Measurements from ENCODE around the gene SLC35F1.

Gene SLC35F1

DNA sequence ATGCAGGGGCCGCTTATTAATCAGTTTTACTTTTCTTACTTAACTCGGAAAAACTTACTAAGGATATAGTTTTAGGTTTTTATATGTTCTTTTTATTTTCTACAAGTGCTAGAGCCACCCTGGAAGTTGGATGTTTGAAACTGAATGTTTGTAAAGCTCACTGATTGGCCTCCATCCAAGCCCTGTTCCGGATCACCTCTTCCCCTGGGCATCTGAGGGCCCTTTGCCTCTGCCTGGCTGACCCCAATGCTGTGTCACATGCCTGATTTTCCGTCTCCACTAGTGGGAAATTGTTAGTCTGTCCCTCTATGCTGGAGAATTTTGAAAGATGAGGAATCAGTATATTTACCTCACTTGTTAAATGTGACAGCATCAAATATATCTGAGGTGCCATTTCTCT is 79.3 kb downstream of the SLC35F1 start:
- TF ChIP-seq, protein P1, sequence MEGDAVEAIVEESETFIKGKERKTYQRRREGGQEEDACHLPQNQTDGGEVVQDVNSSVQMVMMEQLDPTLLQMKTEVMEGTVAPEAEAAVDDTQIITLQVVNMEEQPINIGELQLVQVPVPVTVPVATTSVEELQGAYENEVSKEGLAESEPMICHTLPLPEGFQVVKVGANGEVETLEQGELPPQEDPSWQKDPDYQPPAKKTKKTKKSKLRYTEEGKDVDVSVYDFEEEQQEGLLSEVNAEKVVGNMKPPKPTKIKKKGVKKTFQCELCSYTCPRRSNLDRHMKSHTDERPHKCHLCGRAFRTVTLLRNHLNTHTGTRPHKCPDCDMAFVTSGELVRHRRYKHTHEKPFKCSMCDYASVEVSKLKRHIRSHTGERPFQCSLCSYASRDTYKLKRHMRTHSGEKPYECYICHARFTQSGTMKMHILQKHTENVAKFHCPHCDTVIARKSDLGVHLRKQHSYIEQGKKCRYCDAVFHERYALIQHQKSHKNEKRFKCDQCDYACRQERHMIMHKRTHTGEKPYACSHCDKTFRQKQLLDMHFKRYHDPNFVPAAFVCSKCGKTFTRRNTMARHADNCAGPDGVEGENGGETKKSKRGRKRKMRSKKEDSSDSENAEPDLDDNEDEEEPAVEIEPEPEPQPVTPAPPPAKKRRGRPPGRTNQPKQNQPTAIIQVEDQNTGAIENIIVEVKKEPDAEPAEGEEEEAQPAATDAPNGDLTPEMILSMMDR (IDR thresholded peaks at IDR 0.05; ENCODE audit: low read depth, low read length): no peak
- TF ChIP-seq EZH2phosphoT487 (IDR thresholded peaks at IDR 0.05; ENCODE audit: low read depth): no peak
- Histone ChIP-seq H2AFZ (ENCODE audit: low read depth, low read length) (no peak overlapping the region), H3K4me3 (ENCODE audit: low read length) (no peak overlapping the region), H3K79me2 (ENCODE audit: low read length) (no peaks in the 10 kb centered on the region), H3K27me3 (ENCODE audit: low read depth, low read length) (no peaks in the 10 kb centered on the region), H3K27ac (ENCODE audit: low read length) (no peak overlapping the region), H3K9me3 (ENCODE audit: insufficient read depth, low read length) (no peaks in the 10 kb centered on the region), H3K4me1 (ENCODE audit: low read length) (no peaks in the 10 kb centered on the region), H3K9ac (ENCODE audit: low read length) (no peak overlapping the region), H4K20me1 (ENCODE audit: insufficient read depth, low read length) (no peaks in the 10 kb centered on the region), H3K4me2 (ENCODE audit: low read length) (no peak overlapping the region), H3K36me3 (replicated peaks; ENCODE audit: low read depth, low read length) (no peaks in the 10 kb centered on the region)

- H3K4me2 ChIP-seq (ENCODE audit: low read length): no peak overlapping the region
- no peak overlapping the region for H3K27ac ChIP-seq (ENCODE audit: low read length)
- TF ChIP-seq EZH2phosphoT487 (IDR thresholded peaks at IDR 0.05; ENCODE audit: low read depth): no peak
- TF ChIP-seq, protein P1 (IDR thresholded peaks at IDR 0.05; ENCODE audit: low read depth, low read length): no peak
- no peak overlapping the region for H2AFZ ChIP-seq (ENCODE audit: low read depth, low read length)
- H3K4me3 ChIP-seq (ENCODE audit: low read length): no peak overlapping the region
- no peaks in the 10 kb centered on the region for H3K36me3 ChIP-seq (replicated peaks; ENCODE audit: low read depth, low read length)
- no peaks in the 10 kb centered on the region for H3K4me1 ChIP-seq (ENCODE audit: low read length)
- H3K9ac ChIP-seq (ENCODE audit: low read length): no peak overlapping the region
- no peaks in the 10 kb centered on the region for H3K79me2 ChIP-seq (ENCODE audit: low read length)
- H3K9me3 ChIP-seq (ENCODE audit: insufficient read depth, low read length): no peaks in the 10 kb centered on the region
- no peaks in the 10 kb centered on the region for H4K20me1 ChIP-seq (ENCODE audit: insufficient read depth, low read length)
- H3K27me3 ChIP-seq (ENCODE audit: low read depth, low read length): no peaks in the 10 kb centered on the region
Observed at GRCh38 chr6:117989086-117989485, 82.0 kb downstream of the SLC35F1 start.

- no peaks in the 10 kb centered on the region for H3K27me3 ChIP-seq (ENCODE audit: low read depth, low read length)
- no peaks in the 10 kb centered on the region for H3K36me3 ChIP-seq (replicated peaks; ENCODE audit: low read depth, low read length)
- H4K20me1 ChIP-seq (ENCODE audit: insufficient read depth, low read length): no peaks in the 10 kb centered on the region
- no peak overlapping the region for H3K4me2 ChIP-seq (ENCODE audit: low read length)
- H3K4me3 ChIP-seq (ENCODE audit: low read length): no peak overlapping the region
- no peaks in the 10 kb centered on the region for H3K4me1 ChIP-seq (ENCODE audit: low read length)
- H3K9me3 ChIP-seq (ENCODE audit: insufficient read depth, low read length): no peaks in the 10 kb centered on the region
- H3K27ac ChIP-seq (ENCODE audit: low read length): no peak overlapping the region
- TF ChIP-seq, protein P1 (IDR thresholded peaks at IDR 0.05; ENCODE audit: low read depth, low read length): no peak
- TF ChIP-seq EZH2phosphoT487 (IDR thresholded peaks at IDR 0.05; ENCODE audit: low read depth): no peak
- no peak overlapping the region for H3K9ac ChIP-seq (ENCODE audit: low read length)
- no peaks in the 10 kb centered on the region for H3K79me2 ChIP-seq (ENCODE audit: low read length)
- no peak overlapping the region for H2AFZ ChIP-seq (ENCODE audit: low read depth, low read length)
Observed at GRCh38 chr6:117990151-117990550, 83.1 kb downstream of the SLC35F1 start.

DNA sequence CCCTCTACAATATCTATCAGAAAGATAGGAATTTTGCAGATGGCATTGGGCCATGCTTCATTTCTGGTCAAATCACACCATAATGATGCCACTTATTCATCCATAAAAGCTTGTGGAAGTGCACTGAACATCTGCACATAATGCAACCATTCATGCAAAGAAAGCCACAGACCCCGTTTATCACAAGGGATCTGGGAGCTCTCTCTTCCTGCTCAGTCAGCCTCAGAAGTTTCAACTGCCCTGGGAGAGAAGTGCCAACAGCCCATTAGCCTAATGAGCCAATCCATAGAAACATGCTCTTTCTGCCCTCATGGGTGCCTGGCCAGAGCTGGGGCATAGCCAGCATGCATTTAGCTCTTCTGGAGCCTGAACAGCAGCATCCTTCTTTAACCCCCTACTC is 85.8 kb downstream of the SLC35F1 start:
- TF ChIP-seq EZH2phosphoT487 (IDR thresholded peaks at IDR 0.05; ENCODE audit: low read depth): no peak
- TF ChIP-seq, protein P1 (IDR thresholded peaks at IDR 0.05; ENCODE audit: low read depth, low read length): no peak

More for the DNA sequence above, 85.8 kb downstream of the SLC35F1 start:
- no peaks in the 10 kb centered on the region for H3K27me3 ChIP-seq (ENCODE audit: low read depth, low read length)
- no peak overlapping the region for H3K4me3 ChIP-seq (ENCODE audit: low read length)
- H3K9me3 ChIP-seq (ENCODE audit: insufficient read depth, low read length): no peaks in the 10 kb centered on the region
- H3K4me1 ChIP-seq (ENCODE audit: low read length): no peaks in the 10 kb centered on the region
- no peaks in the 10 kb centered on the region for H4K20me1 ChIP-seq (ENCODE audit: insufficient read depth, low read length)
- H2AFZ ChIP-seq (ENCODE audit: low read depth, low read length): no peak overlapping the region
- H3K27ac ChIP-seq (ENCODE audit: low read length): no peak overlapping the region
- H3K36me3 ChIP-seq (replicated peaks; ENCODE audit: low read depth, low read length): no peaks in the 10 kb centered on the region
- H3K79me2 ChIP-seq (ENCODE audit: low read length): no peaks in the 10 kb centered on the region
- H3K9ac ChIP-seq (ENCODE audit: low read length): no peak overlapping the region
- no peak overlapping the region for H3K4me2 ChIP-seq (ENCODE audit: low read length)
